ENCODE measurements around the gene PACSIN1. TPM values are rescaled to one million over a fixed set of nuclear protein-coding genes. Genes with fewer than 3 reads are reported as not detected.

The PACSIN1 gene
- total and polyA plus RNA-seq, 2 donors (not counting 3 experiments of a cell fraction or from before 2014, with no cell fraction given): 0.03 TPM; not detected in 1

- H3K27ac ChIP-seq (ENCODE audit: insufficient read depth, low read depth, low read length): no peak overlapping the region
- H3K4me1 ChIP-seq (ENCODE audit: control insufficient read depth, extremely low read depth, insufficient read depth, low read length): no peaks in the 10 kb centered on the region
- H2AFZ ChIP-seq (ENCODE audit: low read depth, low read length): no peak overlapping the region
- intact Hi-C loops (cut with micrococcal nuclease): no loop called here
- H3K9ac ChIP-seq (replicated peaks; ENCODE audit: extremely low read depth, insufficient read depth, low read length): no peak overlapping the region
- ChIA-PET CTCF (interaction anchor here (0.8 to 1.3 kb wide), 2 partner anchors 20 to 36 kb away, joined by 3 to 5 read pairs; no protein-coding TSS in a partner anchor), POLR2A (interaction anchor here (0.7 kb wide), 1 partner anchor 26 kb away, joined by 3 read pairs; no protein-coding TSS in a partner anchor)
- no peaks in the 10 kb centered on the region for H3K27me3 ChIP-seq (ENCODE audit: control insufficient read depth in 2 of 2, insufficient read depth in 2 of 2, low read length in 2 of 2)
- no peaks in the 10 kb centered on the region for H3K79me2 ChIP-seq (ENCODE audit: control insufficient read depth, insufficient read depth, low read length)
- H3K9me3 ChIP-seq (replicated peaks; ENCODE audit: control insufficient read depth, insufficient read depth, low read length): no peaks in the 10 kb centered on the region
- H3K4me2 ChIP-seq (ENCODE audit: insufficient read depth, low read length): no peak overlapping the region
- BruUV-seq (replicated peaks): no TSS peak
- DNase-seq (ENCODE audit: low read depth, low spot score): no peak
- H4K20me1 ChIP-seq (replicated peaks; ENCODE audit: control insufficient read depth, extremely low read depth, insufficient read depth, low read length): no peaks in the 10 kb centered on the region
- dilution Hi-C loops (cut with MboI; ENCODE audit: extremely low pct_ligation_motif_present, low sequenced_read_pairs): no loop called here
- no peak for FAIRE-seq
- H3K4me3 ChIP-seq (replicated peaks in 1 of 3; ENCODE audit: insufficient read depth in 1 of 3, low read depth in 1 of 3, low read length in 3 of 3): no peak overlapping the region
- H3K9me1 ChIP-seq (replicated peaks; ENCODE audit: control insufficient read depth, extremely low read depth, insufficient read depth, low read length): no peaks in the 10 kb centered on the region
- no peaks in the 10 kb centered on the region for H3K36me3 ChIP-seq (ENCODE audit: control insufficient read depth in 2 of 2, extremely low read depth in 1 of 2, insufficient read depth in 2 of 2, low read length in 2 of 2)
- TF ChIP-seq MAX (IDR thresholded peaks at IDR 0.05; ENCODE audit: insufficient read depth, insufficient read length): no peak
These were observed 107.8 kb downstream of the PACSIN1 start for GRCh38 chr6:34573567-34574183.

DNA sequence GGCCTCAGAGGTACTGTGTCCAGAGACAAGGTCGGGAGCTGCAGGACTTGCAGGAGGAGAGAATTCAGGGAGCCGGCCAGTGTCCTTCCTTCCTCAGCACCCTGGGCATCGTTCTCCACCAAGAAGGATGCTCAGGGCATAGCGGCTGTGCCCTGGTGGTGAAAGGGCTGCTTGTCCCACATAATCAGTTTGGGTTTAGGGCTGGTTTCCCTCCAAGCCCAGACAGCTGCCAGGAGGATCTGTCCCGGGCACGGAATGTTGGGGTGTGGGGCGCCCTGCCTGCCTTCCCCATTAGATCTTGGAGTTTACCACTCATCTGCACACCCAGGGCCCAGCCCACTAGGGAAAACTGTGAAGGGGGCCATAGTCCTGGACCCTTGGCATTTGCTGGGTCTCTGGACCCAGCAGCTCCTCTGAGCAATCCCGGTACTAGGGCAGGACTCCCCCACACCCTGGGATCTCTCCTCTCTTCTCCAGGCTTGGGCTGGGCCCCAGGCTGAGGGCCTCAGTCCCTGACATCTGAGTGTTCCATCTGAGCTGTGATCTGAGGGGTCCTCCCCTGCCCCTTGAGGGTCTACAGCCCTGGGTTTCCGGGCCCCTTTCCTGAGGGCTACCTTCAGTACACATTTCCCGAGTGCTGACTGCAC lies 108.9 kb downstream of the PACSIN1 start:
- TF ChIP-seq CTCF (IDR thresholded peaks at IDR 0.05; ENCODE audit: extremely low read depth in 1 of 2, insufficient read depth in 1 of 2, low read depth in 1 of 2, low read length in 2 of 2): no peak
- CTCF ChIA-PET: interaction anchor here (1.3 kb wide), 1 partner anchor 35 kb away, joined by 5 read pairs; no protein-coding TSS in a partner anchor

More for the DNA sequence above, 108.9 kb downstream of the PACSIN1 start:
- dilution Hi-C loops (cut with MboI; ENCODE audit: extremely low pct_ligation_motif_present, low sequenced_read_pairs) (no loop called here), intact Hi-C loops (cut with micrococcal nuclease) (no loop called here)
- Histone ChIP-seq H3K9me3 (replicated peaks; ENCODE audit: control insufficient read depth, insufficient read depth, low read length) (no peaks in the 10 kb centered on the region), H3K4me3 (replicated peaks in 1 of 3; ENCODE audit: insufficient read depth in 1 of 3, low read depth in 1 of 3, low read length in 3 of 3) (no peak overlapping the region), H3K9ac (replicated peaks; ENCODE audit: extremely low read depth, insufficient read depth, low read length) (no peak overlapping the region), H4K20me1 (replicated peaks; ENCODE audit: control insufficient read depth, extremely low read depth, insufficient read depth, low read length) (no peaks in the 10 kb centered on the region), H3K27ac (ENCODE audit: insufficient read depth, low read depth, low read length) (no peak overlapping the region), H3K4me2 (ENCODE audit: insufficient read depth, low read length) (no peak overlapping the region), H3K4me1 (ENCODE audit: control insufficient read depth, extremely low read depth, insufficient read depth, low read length) (no peaks in the 10 kb centered on the region), H3K27me3 (ENCODE audit: control insufficient read depth in 2 of 2, insufficient read depth in 2 of 2, low read length in 2 of 2) (no peaks in the 10 kb centered on the region), H3K79me2 (ENCODE audit: control insufficient read depth, insufficient read depth, low read length) (no peaks in the 10 kb centered on the region), H2AFZ (ENCODE audit: low read depth, low read length) (no peak overlapping the region), H3K9me1 (replicated peaks; ENCODE audit: control insufficient read depth, extremely low read depth, insufficient read depth, low read length) (no peaks in the 10 kb centered on the region), H3K36me3 (ENCODE audit: control insufficient read depth in 2 of 2, extremely low read depth in 1 of 2, insufficient read depth in 2 of 2, low read length in 2 of 2) (no peaks in the 10 kb centered on the region)
- POLR2A ChIA-PET: no interaction called here
- no peak for DNase-seq (ENCODE audit: low read depth, low spot score)
- no peak for FAIRE-seq
- no TSS peak for BruUV-seq (replicated peaks)

All from endothelial cell of umbilical vein (primary cell).